ENCODE results near the gene DNAJB6.

Gene DNAJB6

GRCh38 chr7:157397731-157398691, 61.2 kb downstream of the DNAJB6 start:
- peak in 1 of 5 donors; percentile 13 for DNase-seq

GRCh38 chr7:157399086-157399687, 62.4 kb downstream of the DNAJB6 start:
- DNase-seq, result no peak

GRCh38 chr7:157400171-157400860, 63.5 kb downstream of the DNAJB6 start:
- no peak for DNase-seq

- no peak for DNase-seq
Measured at GRCh38 chr7:157401567-157402387, 65.0 kb downstream of the DNAJB6 start.

- no peak for DNase-seq
Measured at GRCh38 chr7:157402388-157402703, 65.5 kb downstream of the DNAJB6 start.

- DNase-seq, result no peak
Measured at GRCh38 chr7:157402911-157403534, 66.2 kb downstream of the DNAJB6 start.

GRCh38 chr7:157403646-157404401, 67.0 kb downstream of the DNAJB6 start:
- no peak for DNase-seq

GRCh38 chr7:157404845-157405481, 68.2 kb downstream of the DNAJB6 start:
- peak in 1 of 5 donors; percentile 25 for DNase-seq

- DNase-seq, result no peak
Measured at GRCh38 chr7:157405501-157405900, 68.7 kb downstream of the DNAJB6 start.

GRCh38 chr7:157405914-157406810, 69.4 kb downstream of the DNAJB6 start:
- DNase-seq, result no peak

- DNase-seq, result no peak
Measured at GRCh38 chr7:157406971-157407370, 70.2 kb downstream of the DNAJB6 start.

- no peak for DNase-seq
Measured at GRCh38 chr7:157407512-157408257, 70.9 kb downstream of the DNAJB6 start.

GRCh38 chr7:157408258-157409101, 71.7 kb downstream of the DNAJB6 start:
- DNase-seq, result no peak

GRCh38 chr7:157409149-157409752, 72.4 kb downstream of the DNAJB6 start:
- no peak for DNase-seq

GRCh38 chr7:157409753-157410727, 73.2 kb downstream of the DNAJB6 start:
- no peak for DNase-seq

- no peak for DNase-seq
Measured at GRCh38 chr7:157410831-157411556, 74.2 kb downstream of the DNAJB6 start.

All from T-helper 1 cell (primary cell).